HEK293 (cell line): ENCODE results near the gene STAG3.

Experiments used
- HOXC10 ChIP-seq: sonication (generic); formaldehyde crosslinking; IDR thresholded peaks from 2 replicates; pipeline ENCODE4 v1.8.1; 2023; ENCODE audit warnings: mild to moderate bottlenecking, missing genetic modification reagents
- KLF10 ChIP-seq: fragments of 450-650 bp; IDR thresholded peaks from 2 replicates; pipeline ENCODE4 v1.5.1; 2018; ENCODE audit warnings: missing biosample characterization, mild to moderate bottlenecking, missing genetic modification characterization
- ZBTB17 ChIP-seq: fragments of 450-650 bp; formaldehyde crosslinking; IDR thresholded peaks from 2 replicates; pipeline ENCODE4 v1.5.1; 2016; ENCODE audit warnings: missing biosample characterization, missing genetic modification characterization
- ZBTB7A ChIP-seq: fragments of 450-650 bp; formaldehyde crosslinking; IDR thresholded peaks from 2 replicates; pipeline ENCODE4 v1.5.1; 2016; ENCODE audit warnings: low read depth, missing biosample characterization, missing genetic modification characterization
- ZNF121 ChIP-seq: fragments of 450-650 bp; formaldehyde crosslinking; IDR thresholded peaks from 2 replicates; pipeline ENCODE4 v1.5.1; 2016; ENCODE audit warnings: missing biosample characterization, missing genetic modification characterization
- ZNF2 ChIP-seq: fragments of 450-650 bp; formaldehyde crosslinking; IDR thresholded peaks from 2 replicates; pipeline ENCODE4 v1.5.1; 2016; ENCODE audit warnings: missing biosample characterization, missing genetic modification characterization
- ZNF350 ChIP-seq: fragments of 450-650 bp; formaldehyde crosslinking; IDR thresholded peaks from 2 replicates; pipeline ENCODE4 v1.5.0; 2017; ENCODE audit warnings: missing biosample characterization, mild to moderate bottlenecking, missing genetic modification characterization
- ZNF521 ChIP-seq: fragments of 450-650 bp; formaldehyde crosslinking; IDR thresholded peaks from 2 replicates; pipeline ENCODE4 v1.5.1; 2017; ENCODE audit warnings: missing biosample characterization, mild to moderate bottlenecking, missing genetic modification characterization
- ZNF658 ChIP-seq: fragments of 450-650 bp; formaldehyde crosslinking; IDR thresholded peaks from 2 replicates; pipeline ENCODE4; 2016; ENCODE audit warnings: missing biosample characterization, missing genetic modification characterization
- ZNF660 ChIP-seq: fragments of 450-650 bp; IDR thresholded peaks from 2 replicates; pipeline ENCODE4 v1.5.1; 2018; ENCODE audit warnings: missing biosample characterization, mild to moderate bottlenecking, missing genetic modification characterization
- ZNF776 ChIP-seq: fragments of 450-650 bp; formaldehyde crosslinking; IDR thresholded peaks from 2 replicates; pipeline ENCODE4 v1.5.0; 2017; ENCODE audit warnings: missing biosample characterization, missing genetic modification characterization, borderline replicate concordance
- ZSCAN23 ChIP-seq: fragments of 450-650 bp; formaldehyde crosslinking; IDR thresholded peaks from 2 replicates; pipeline ENCODE4 v1.5.1; 2016; ENCODE audit warnings: missing biosample characterization, missing genetic modification characterization
- TF ChIP-seq, protein P1 (sequence below): fragments of 450-650 bp; formaldehyde crosslinking; IDR thresholded peaks from 2 replicates; pipeline ENCODE4 v1.5.1; 2016; ENCODE audit warnings: missing biosample characterization, missing genetic modification characterization
- TF ChIP-seq, protein P2 (sequence below): fragments of 450-650 bp; formaldehyde crosslinking; IDR thresholded peaks from 2 replicates; pipeline ENCODE4 v1.5.1; 2016; ENCODE audit warnings: missing biosample characterization, missing genetic modification characterization
- TF ChIP-seq, protein P3 (sequence below): fragments of 450-650 bp; formaldehyde crosslinking; IDR thresholded peaks from 2 replicates; pipeline ENCODE4 v1.5.0; 2017; ENCODE audit warnings: missing biosample characterization, missing genetic modification characterization, borderline replicate concordance
- TF ChIP-seq, protein P4 (sequence below): fragments of 450-650 bp; formaldehyde crosslinking; IDR thresholded peaks from 2 replicates; pipeline ENCODE4 v1.5.1; 2016; ENCODE audit warnings: missing biosample characterization, missing genetic modification characterization
- TF ChIP-seq, protein P5 (sequence below): fragments of 450-650 bp; formaldehyde crosslinking; IDR thresholded peaks from 2 replicates; pipeline ENCODE4 v1.5.1; 2016; ENCODE audit warnings: missing biosample characterization, missing genetic modification characterization
- TF ChIP-seq, protein P6 (sequence below): fragments of 450-650 bp; formaldehyde crosslinking; IDR thresholded peaks from 2 replicates; pipeline ENCODE4 v1.5.1; 2017; ENCODE audit warnings: missing biosample characterization, missing genetic modification characterization
- TF ChIP-seq, protein P7 (sequence below): fragments of 450-650 bp; formaldehyde crosslinking; IDR thresholded peaks from 2 replicates; pipeline ENCODE4; 2016; ENCODE audit warnings: missing biosample characterization, missing genetic modification characterization
- TF ChIP-seq, protein P8 (sequence below): fragments of 450-650 bp; formaldehyde crosslinking; IDR thresholded peaks from 2 replicates; pipeline ENCODE4 v1.5.1; 2017; ENCODE audit warnings: missing biosample characterization, missing genetic modification characterization
- TF ChIP-seq, protein P9 (sequence below): fragments of 450-650 bp; formaldehyde crosslinking; IDR thresholded peaks from 2 replicates; pipeline ENCODE4 v1.5.1; 2016; ENCODE audit warnings: missing biosample characterization, missing genetic modification characterization

STAG3 gene

DNA sequence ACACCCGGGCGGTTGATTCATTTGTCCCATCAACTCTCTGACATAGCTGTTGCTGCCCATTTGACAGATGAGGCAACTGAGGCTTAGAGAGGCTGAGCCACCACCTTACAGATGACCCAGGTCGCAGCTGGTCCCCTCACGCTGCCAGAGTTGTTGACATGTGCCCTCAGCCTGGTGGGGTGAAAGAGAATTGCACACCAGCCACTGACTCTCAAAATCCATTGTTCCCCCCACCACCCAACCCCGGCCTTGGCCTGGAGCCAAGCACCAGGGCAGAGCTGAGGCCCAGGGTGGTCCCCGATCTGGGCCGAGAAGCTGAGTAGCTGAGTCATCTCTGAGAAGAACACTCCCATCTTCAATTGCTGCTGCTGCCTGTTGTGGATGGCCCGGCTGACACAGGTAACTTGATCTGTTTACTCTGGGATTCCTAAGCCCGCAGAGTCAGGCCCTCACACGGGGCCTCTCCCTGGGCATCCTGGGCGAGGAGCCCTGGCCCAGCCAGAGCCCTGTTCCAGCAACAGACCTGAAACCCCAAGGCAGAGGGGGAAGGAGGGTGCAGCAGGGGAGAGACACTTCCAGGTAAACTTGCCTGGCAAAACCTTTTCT, 69.5 kb downstream of the STAG3 start (continued):
- TF ChIP-seq, protein P1, sequence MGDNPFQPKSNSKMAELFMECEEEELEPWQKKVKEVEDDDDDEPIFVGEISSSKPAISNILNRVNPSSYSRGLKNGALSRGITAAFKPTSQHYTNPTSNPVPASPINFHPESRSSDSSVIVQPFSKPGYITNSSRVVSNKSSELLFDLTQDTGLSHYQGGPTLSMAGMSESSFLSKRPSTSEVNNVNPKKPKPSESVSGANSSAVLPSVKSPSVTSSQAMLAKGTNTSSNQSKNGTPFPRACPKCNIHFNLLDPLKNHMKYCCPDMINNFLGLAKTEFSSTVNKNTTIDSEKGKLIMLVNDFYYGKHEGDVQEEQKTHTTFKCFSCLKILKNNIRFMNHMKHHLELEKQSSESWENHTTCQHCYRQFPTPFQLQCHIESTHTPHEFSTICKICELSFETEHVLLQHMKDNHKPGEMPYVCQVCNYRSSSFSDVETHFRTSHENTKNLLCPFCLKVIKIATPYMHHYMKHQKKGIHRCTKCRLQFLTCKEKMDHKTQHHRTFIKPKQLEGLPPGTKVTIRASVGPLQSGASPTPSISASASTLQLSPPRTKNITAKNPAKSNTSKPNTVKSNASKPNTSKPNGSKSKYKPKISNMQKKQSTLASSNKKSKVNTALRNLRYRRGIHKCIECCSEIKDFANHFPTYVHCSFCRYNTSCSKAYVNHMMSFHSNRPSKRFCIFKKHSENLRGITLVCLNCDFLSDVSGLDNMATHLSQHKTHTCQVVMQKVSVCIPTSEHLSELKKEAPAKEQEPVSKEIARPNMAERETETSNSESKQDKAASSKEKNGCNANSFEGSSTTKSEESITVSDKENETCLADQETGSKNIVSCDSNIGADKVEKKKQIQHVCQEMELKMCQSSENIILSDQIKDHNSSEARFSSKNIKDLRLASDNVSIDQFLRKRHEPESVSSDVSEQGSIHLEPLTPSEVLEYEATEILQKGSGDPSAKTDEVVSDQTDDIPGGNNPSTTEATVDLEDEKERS (tag by site-specific recombination) = no peak
- TF ChIP-seq ZNF521 (tag by site-specific recombination) (no peak), ZNF2 (no peak), HOXC10 (no peak), ZNF121 (tag by site-specific recombination) (peak; percentile 49), ZNF658 (tag by site-specific recombination) (no peak), ZNF776 (tag by site-specific recombination) (no peak), ZBTB17 (tag by site-specific recombination) (peak; percentile 95), ZSCAN23 (tag by site-specific recombination) (0 out of 2 replicates have a peak, but pooled peaks have one; percentile 9), ZNF660 (tag by site-specific recombination) (peak; percentile 97), ZBTB7A (tag by site-specific recombination) (no peak), KLF10 (tag by site-specific recombination) (peak; percentile 94), ZNF350 (tag by site-specific recombination) (no peak)
- TF ChIP-seq, protein P2, sequence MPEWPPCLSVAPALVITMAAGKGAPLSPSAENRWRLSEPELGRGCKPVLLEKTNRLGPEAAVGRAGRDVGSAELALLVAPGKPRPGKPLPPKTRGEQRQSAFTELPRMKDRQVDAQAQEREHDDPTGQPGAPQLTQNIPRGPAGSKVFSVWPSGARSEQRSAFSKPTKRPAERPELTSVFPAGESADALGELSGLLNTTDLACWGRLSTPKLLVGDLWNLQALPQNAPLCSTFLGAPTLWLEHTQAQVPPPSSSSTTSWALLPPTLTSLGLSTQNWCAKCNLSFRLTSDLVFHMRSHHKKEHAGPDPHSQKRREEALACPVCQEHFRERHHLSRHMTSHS (tag by site-specific recombination) = no peak
- TF ChIP-seq, protein P3, sequence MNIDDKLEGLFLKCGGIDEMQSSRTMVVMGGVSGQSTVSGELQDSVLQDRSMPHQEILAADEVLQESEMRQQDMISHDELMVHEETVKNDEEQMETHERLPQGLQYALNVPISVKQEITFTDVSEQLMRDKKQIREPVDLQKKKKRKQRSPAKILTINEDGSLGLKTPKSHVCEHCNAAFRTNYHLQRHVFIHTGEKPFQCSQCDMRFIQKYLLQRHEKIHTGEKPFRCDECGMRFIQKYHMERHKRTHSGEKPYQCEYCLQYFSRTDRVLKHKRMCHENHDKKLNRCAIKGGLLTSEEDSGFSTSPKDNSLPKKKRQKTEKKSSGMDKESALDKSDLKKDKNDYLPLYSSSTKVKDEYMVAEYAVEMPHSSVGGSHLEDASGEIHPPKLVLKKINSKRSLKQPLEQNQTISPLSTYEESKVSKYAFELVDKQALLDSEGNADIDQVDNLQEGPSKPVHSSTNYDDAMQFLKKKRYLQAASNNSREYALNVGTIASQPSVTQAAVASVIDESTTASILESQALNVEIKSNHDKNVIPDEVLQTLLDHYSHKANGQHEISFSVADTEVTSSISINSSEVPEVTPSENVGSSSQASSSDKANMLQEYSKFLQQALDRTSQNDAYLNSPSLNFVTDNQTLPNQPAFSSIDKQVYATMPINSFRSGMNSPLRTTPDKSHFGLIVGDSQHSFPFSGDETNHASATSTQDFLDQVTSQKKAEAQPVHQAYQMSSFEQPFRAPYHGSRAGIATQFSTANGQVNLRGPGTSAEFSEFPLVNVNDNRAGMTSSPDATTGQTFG (tag by site-specific recombination) = no peak
- TF ChIP-seq, protein P4, sequence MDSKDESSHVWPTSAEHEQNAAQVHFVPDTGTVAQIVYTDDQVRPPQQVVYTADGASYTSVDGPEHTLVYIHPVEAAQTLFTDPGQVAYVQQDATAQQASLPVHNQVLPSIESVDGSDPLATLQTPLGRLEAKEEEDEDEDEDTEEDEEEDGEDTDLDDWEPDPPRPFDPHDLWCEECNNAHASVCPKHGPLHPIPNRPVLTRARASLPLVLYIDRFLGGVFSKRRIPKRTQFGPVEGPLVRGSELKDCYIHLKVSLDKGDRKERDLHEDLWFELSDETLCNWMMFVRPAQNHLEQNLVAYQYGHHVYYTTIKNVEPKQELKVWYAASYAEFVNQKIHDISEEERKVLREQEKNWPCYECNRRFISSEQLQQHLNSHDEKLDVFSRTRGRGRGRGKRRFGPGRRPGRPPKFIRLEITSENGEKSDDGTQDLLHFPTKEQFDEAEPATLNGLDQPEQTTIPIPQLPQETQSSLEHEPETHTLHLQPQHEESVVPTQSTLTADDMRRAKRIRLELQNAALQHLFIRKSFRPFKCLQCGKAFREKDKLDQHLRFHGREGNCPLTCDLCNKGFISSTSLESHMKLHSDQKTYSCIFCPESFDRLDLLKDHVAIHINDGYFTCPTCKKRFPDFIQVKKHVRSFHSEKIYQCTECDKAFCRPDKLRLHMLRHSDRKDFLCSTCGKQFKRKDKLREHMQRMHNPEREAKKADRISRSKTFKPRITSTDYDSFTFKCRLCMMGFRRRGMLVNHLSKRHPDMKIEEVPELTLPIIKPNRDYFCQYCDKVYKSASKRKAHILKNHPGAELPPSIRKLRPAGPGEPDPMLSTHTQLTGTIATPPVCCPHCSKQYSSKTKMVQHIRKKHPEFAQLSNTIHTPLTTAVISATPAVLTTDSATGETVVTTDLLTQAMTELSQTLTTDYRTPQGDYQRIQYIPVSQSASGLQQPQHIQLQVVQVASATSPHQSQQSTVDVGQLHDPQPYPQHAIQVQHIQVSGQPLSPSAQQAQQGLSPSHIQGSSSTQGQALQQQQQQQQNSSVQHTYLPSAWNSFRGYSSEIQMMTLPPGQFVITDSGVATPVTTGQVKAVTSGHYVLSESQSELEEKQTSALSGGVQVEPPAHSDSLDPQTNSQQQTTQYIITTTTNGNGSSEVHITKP (tag by site-specific recombination) = peak; percentile 61; the same call in 1 of the 2 replicates
- TF ChIP-seq, protein P5, sequence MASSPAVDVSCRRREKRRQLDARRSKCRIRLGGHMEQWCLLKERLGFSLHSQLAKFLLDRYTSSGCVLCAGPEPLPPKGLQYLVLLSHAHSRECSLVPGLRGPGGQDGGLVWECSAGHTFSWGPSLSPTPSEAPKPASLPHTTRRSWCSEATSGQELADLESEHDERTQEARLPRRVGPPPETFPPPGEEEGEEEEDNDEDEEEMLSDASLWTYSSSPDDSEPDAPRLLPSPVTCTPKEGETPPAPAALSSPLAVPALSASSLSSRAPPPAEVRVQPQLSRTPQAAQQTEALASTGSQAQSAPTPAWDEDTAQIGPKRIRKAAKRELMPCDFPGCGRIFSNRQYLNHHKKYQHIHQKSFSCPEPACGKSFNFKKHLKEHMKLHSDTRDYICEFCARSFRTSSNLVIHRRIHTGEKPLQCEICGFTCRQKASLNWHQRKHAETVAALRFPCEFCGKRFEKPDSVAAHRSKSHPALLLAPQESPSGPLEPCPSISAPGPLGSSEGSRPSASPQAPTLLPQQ (tag by site-specific recombination) = peak; percentile 81
- TF ChIP-seq, protein P6, sequence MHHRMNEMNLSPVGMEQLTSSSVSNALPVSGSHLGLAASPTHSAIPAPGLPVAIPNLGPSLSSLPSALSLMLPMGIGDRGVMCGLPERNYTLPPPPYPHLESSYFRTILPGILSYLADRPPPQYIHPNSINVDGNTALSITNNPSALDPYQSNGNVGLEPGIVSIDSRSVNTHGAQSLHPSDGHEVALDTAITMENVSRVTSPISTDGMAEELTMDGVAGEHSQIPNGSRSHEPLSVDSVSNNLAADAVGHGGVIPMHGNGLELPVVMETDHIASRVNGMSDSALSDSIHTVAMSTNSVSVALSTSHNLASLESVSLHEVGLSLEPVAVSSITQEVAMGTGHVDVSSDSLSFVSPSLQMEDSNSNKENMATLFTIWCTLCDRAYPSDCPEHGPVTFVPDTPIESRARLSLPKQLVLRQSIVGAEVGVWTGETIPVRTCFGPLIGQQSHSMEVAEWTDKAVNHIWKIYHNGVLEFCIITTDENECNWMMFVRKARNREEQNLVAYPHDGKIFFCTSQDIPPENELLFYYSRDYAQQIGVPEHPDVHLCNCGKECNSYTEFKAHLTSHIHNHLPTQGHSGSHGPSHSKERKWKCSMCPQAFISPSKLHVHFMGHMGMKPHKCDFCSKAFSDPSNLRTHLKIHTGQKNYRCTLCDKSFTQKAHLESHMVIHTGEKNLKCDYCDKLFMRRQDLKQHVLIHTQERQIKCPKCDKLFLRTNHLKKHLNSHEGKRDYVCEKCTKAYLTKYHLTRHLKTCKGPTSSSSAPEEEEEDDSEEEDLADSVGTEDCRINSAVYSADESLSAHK (tag by site-specific recombination) = peak; percentile 78
- TF ChIP-seq, protein P7, sequence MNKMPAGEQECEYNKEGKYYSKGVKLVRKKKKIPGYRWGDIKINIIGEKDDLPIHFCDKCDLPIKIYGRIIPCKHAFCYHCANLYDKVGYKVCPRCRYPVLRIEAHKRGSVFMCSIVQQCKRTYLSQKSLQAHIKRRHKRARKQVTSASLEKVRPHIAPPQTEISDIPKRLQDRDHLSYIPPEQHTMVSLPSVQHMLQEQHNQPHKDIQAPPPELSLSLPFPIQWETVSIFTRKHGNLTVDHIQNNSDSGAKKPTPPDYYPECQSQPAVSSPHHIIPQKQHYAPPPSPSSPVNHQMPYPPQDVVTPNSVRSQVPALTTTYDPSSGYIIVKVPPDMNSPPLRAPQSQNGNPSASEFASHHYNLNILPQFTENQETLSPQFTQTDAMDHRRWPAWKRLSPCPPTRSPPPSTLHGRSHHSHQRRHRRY (tag by site-specific recombination) = no peak
- TF ChIP-seq, protein P8, sequence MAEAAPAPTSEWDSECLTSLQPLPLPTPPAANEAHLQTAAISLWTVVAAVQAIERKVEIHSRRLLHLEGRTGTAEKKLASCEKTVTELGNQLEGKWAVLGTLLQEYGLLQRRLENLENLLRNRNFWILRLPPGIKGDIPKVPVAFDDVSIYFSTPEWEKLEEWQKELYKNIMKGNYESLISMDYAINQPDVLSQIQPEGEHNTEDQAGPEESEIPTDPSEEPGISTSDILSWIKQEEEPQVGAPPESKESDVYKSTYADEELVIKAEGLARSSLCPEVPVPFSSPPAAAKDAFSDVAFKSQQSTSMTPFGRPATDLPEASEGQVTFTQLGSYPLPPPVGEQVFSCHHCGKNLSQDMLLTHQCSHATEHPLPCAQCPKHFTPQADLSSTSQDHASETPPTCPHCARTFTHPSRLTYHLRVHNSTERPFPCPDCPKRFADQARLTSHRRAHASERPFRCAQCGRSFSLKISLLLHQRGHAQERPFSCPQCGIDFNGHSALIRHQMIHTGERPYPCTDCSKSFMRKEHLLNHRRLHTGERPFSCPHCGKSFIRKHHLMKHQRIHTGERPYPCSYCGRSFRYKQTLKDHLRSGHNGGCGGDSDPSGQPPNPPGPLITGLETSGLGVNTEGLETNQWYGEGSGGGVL (tag by site-specific recombination) = peak; percentile 95
- TF ChIP-seq, protein P9, sequence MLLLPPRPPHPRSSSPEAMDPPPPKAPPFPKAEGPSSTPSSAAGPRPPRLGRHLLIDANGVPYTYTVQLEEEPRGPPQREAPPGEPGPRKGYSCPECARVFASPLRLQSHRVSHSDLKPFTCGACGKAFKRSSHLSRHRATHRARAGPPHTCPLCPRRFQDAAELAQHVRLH (tag by site-specific recombination) = peak; percentile 60; the same call in 1 of the 2 replicates
